Measurements from ENCODE around the gene ZBTB37. TPM values are rescaled to one million over a fixed set of nuclear protein-coding genes. Genes with fewer than 3 reads are reported as not detected.

The ZBTB37 gene
- total and polyA plus RNA-seq, 2 of the 4 experiments (the other 2 are of a cell fraction) = 1.0 to 13.1 TPM

GRCh38 chr1:173863224-173864161 is 4.7 kb upstream of the ZBTB37 start:
- Histone ChIP-seq H3K18ac (ENCODE audit: low read depth, low read length) (no peak overlapping the region), H3K9me1 (ENCODE audit: insufficient read depth, low read length) (no peaks in the 10 kb centered on the region), H3K4me1 (ENCODE audit: control insufficient read depth, insufficient read depth, low read length) (no peaks in the 10 kb centered on the region), H4K91ac (ENCODE audit: insufficient read depth, low read depth, low read length) (no peak overlapping the region), H3K4me2 (ENCODE audit: low read depth, low read length) (no peak overlapping the region), H3K56ac (ENCODE audit: extremely low read depth, insufficient read depth, low read length) (no peak overlapping the region), H3K36me3 (ENCODE audit: control insufficient read depth, insufficient read depth, low read length) (peaks cover 44% of the 10 kb centered on the region), H3K79me1 (ENCODE audit: low read depth in 1 of 2, low read length in 2 of 2) (peaks cover 9 to 35% of the 10 kb centered on the region in 2 experiments; a peak in 3 of 4 replicates), H2BK120ac (ENCODE audit: low read depth, low read length) (no peak overlapping the region), H2AK9ac (replicated peaks; ENCODE audit: low read depth, low read length, poor library complexity) (no peak overlapping the region), H3K9me3 (ENCODE audit: control insufficient read depth, insufficient read depth, low read length) (no peaks in the 10 kb centered on the region), H4K5ac (ENCODE audit: low read depth, low read length) (no peak overlapping the region), H2BK5ac (ENCODE audit: low read depth, low read length, poor library complexity, severe bottlenecking) (no peak overlapping the region), H4K8ac (ENCODE audit: low read depth in 2 of 2, low read length in 2 of 2) (no peak overlapping the region), H3K14ac (replicated peaks; ENCODE audit: low read depth, low read length) (no peak overlapping the region), H2AFZ (replicated peaks; ENCODE audit: low read length, poor library complexity) (no peak overlapping the region), H3K27me3 (ENCODE audit: control insufficient read depth, insufficient read depth, low read length) (no peaks in the 10 kb centered on the region), H3K4me3 (ENCODE audit: insufficient read depth, low read depth, low read length) (no peak overlapping the region), H3K23ac (ENCODE audit: low read depth, low read length) (0 out of 2 replicates have a peak overlapping the region, but pooled peaks have one; percentile 47), H2BK20ac (ENCODE audit: low read depth, low read length) (no peak overlapping the region), H3K9ac (ENCODE audit: low read depth, low read length) (no peak overlapping the region), H4K20me1 (ENCODE audit: insufficient read depth, low read length) (peaks cover 68% of the 10 kb centered on the region), H3K27ac (ENCODE audit: insufficient read depth, low read length) (no peak overlapping the region), H3K4ac (ENCODE audit: low read depth, low read length) (no peak overlapping the region), H2AK5ac (ENCODE audit: low read depth, low read length) (no peak overlapping the region), H2BK15ac (ENCODE audit: low read depth, low read length) (no peak overlapping the region)
- TF ChIP-seq POLR2A (IDR thresholded peaks at IDR 0.05; ENCODE audit: low read depth, low read length) = no peak; the same call in 1 of the 2 replicates
- ATAC-seq (ENCODE audit: low read depth) (no peak), DNase-seq (no peak)
- ChIA-PET POLR2A (ENCODE audit: unreplicated experiment) (no interaction called here), CTCF (no interaction called here)
- in situ Hi-C loops (cut with MboI; ENCODE audit: low sequenced_read_pairs) = no loop called here
- dilution Hi-C loops (cut with HindIII; ENCODE audit: low sequenced_read_pairs, unreplicated experiment) = no loop called here
- BruUV-seq (replicated peaks) = no TSS peak
- intact Hi-C loops (cut with micrococcal nuclease) = no loop called here

All from IMR-90 (cell line).